K562 (cell line): ENCODE data around the gene RGL4. TPM values are rescaled to one million over a fixed set of nuclear protein-coding genes. Genes with fewer than 3 reads are reported as not detected.

Experiments used
- ATAC-seq: fragments of 200-7000 bp; cut with Tn5 transposase; 3 replicates; pipeline ENCODE4 v1.9.1; 2020; ENCODE audit warnings: moderate library complexity
- BruUV-seq: library from RNA; stranded (reverse); fragments of 400-500 nt; replicated peaks from 2 replicates; lab custom pipeline; 2021; lab: Mats Ljungman, UMichigan
- CTCF ChIA-PET: fragments of 300-600 bp; formaldehyde crosslinking; extraction: SDS; loops from one replicate; lab custom pipeline; 2021; ENCODE audit warnings: low intra/inter-chr PET ratio; lab: Yijun Ruan, JAX
- POLR2A ChIA-PET: fragments of 300-600, 350-650 bp; sonication (Branson Sonifier 250); formaldehyde crosslinking; extraction: SDS; loops from one replicate; lab custom pipeline; 2021; ENCODE audit warnings: antibody characterized with exemption, inconsistent platforms; lab: Yijun Ruan, JAX
- DNase-seq, 4 experiments: peaks; one replicate each; pipeline versions ENCODE4 v3.0.0 to v3.0.0-alpha.2; 2011 to 2018; ENCODE audit warnings: low spot score in 3 of 4, mixed read lengths in 3 of 4; ENCODE audit errors: extremely low read depth in 1 of 4
- FAIRE-seq: peaks from 2 replicates; lab custom pipeline; 2011; peaks lifted over from hg19 to GRCh38; lab: Jason Lieb, UNC
- H2AFZ ChIP-seq: 2 replicates; pipeline ENCODE4 v1.6.0; 2011; ENCODE audit warnings: low read depth, low read length, control low read depth, inconsistent platforms
- H3K27ac ChIP-seq: fragments of 200-600 bp; 3 replicates; pipeline ENCODE4 v1.8.0; 2011; ENCODE audit warnings: low read depth, mild to moderate bottlenecking, control low read depth, inconsistent platforms, low read length, moderate library complexity, mixed read lengths; ENCODE audit errors: extremely low read depth
- H3K27me3 ChIP-seq, 2 experiments: fragments of 300-600 bp in 1 of 2; 2 replicates in 1 of 2; 3 replicates in 1 of 2; pipeline versions ENCODE4 v1.6.0 to v1.8.0; 2011; ENCODE audit warnings: inconsistent platforms in 2 of 2, low read length in 2 of 2, mild to moderate bottlenecking in 1 of 2, mixed read lengths in 1 of 2, moderate library complexity in 1 of 2; ENCODE audit not compliant: control insufficient read depth in 2 of 2, insufficient read depth in 2 of 2
- H3K36me3 ChIP-seq: fragments of 300-600 bp; 3 replicates; pipeline ENCODE4 v1.8.0; 2011; ENCODE audit warnings: mild to moderate bottlenecking, low read length, inconsistent platforms; ENCODE audit not compliant: control insufficient read depth, insufficient read depth
- H3K4me1 ChIP-seq, 2 experiments: fragments of 200-600 bp in 1 of 2; replicated peaks in 1 of 2; 2 replicates in 1 of 2; 3 replicates in 1 of 2; pipeline versions ENCODE4 v1.5.1 to v1.8.0; 2011; ENCODE audit warnings: inconsistent platforms in 2 of 2, low read length in 2 of 2, mild to moderate bottlenecking in 1 of 2, mixed read lengths in 1 of 2, moderate library complexity in 1 of 2; ENCODE audit not compliant: control insufficient read depth in 2 of 2, insufficient read depth in 2 of 2
- H3K4me2 ChIP-seq: 2 replicates; pipeline ENCODE4 v1.6.1; 2011; ENCODE audit warnings: low read length, control low read depth, inconsistent platforms, mixed read lengths; ENCODE audit not compliant: insufficient read depth
- H3K4me3 ChIP-seq: fragments of 200-600 bp; sonication (generic), shearing (Covaris generic); 2 replicates; pipeline ENCODE4 v1.5.1; 2016; ENCODE audit warnings: control low read depth, inconsistent platforms
- H3K79me2 ChIP-seq: fragments of 200-600 bp; 3 replicates; pipeline ENCODE4 v1.8.0; 2011; ENCODE audit warnings: low read length, inconsistent platforms; ENCODE audit not compliant: control insufficient read depth, insufficient read depth
- H3K9ac ChIP-seq, 2 experiments: 2 replicates each; pipeline versions ENCODE4 v1.6.0 to v1.6.1; 2011; ENCODE audit warnings: low read depth in 2 of 2, low read length in 2 of 2, control low read depth in 1 of 2, inconsistent platforms in 1 of 2, mild to moderate bottlenecking in 1 of 2, mixed read lengths in 1 of 2; ENCODE audit not compliant: insufficient read depth in 1 of 2
- H3K9me1 ChIP-seq: one replicate; pipeline ENCODE4 v1.6.0; 2011; ENCODE audit warnings: inconsistent platforms, mild to moderate bottlenecking, low read length, moderate library complexity; ENCODE audit not compliant: control insufficient read depth, insufficient read depth
- H3K9me3 ChIP-seq: replicated peaks from 2 replicates; pipeline ENCODE4 v1.5.1; 2011; ENCODE audit warnings: low read depth, low read length, inconsistent platforms; ENCODE audit not compliant: control insufficient read depth, insufficient read depth
- H4K20me1 ChIP-seq: replicated peaks from 2 replicates; pipeline ENCODE4 v1.6.1; 2011; ENCODE audit warnings: low read length, inconsistent platforms, mixed read lengths; ENCODE audit not compliant: control insufficient read depth, insufficient read depth
- DPF2 ChIP-seq: fragments of 450-650 bp; IDR thresholded peaks from 2 replicates; pipeline ENCODE4 v1.6.1; 2016
- LARP7 ChIP-seq: fragments of 450-650 bp; IDR thresholded peaks from 2 replicates; pipeline ENCODE4 v1.6.1; 2016
- NCOA1 ChIP-seq: fragments of 450-650 bp; IDR thresholded peaks from 2 replicates; pipeline ENCODE4 v1.6.1; 2016; ENCODE audit warnings: low read depth
- SNRNP70 ChIP-seq: fragments of 200-400 bp; formaldehyde crosslinking; optimal IDR thresholded peaks from 2 replicates; pipeline ENCODE3; 2017; ENCODE audit warnings: low read depth, low read length
- ZFP30 ChIP-seq: fragments of 250-450 bp; sonication (Bioruptor Pico); IDR thresholded peaks from 2 replicates; pipeline ENCODE4 v1.8.0; 2022; ENCODE audit warnings: moderate library complexity, mild to moderate bottlenecking, inconsistent platforms, borderline replicate concordance
- ZNF311 ChIP-seq: fragments of 250-450 bp; sonication (Bioruptor Pico); IDR thresholded peaks from 2 replicates; pipeline ENCODE4 v1.4.0; 2020; ENCODE audit warnings: mild to moderate bottlenecking, moderate library complexity
- ZNF408 ChIP-seq: fragments of 250-450 bp; sonication (Bioruptor Pico); IDR thresholded peaks from 2 replicates; pipeline ENCODE4 v1.4.0; 2020; ENCODE audit warnings: low read depth, mild to moderate bottlenecking, moderate library complexity
- WGBS: fragments of 100-300 bp; shearing (Covaris generic); methylation state at CpG from one replicate; pipeline ENCODE4 v1.1.6; 2016; ENCODE audit warnings: low coverage, mixed read lengths; ENCODE audit not compliant: insufficient coverage; ENCODE audit errors: missing lambda C conversion rate; 5-methylcytosine and 5-hydroxymethylcytosine counted together
- in situ Hi-C: fragments of 300-500 bp; cut with MboI; formaldehyde crosslinking; loops from 4 replicates; pipeline ENCODE4 v1.15.0; 2018; ENCODE audit warnings: inconsistent platforms, mixed read lengths
- intact Hi-C: fragments of 100-400 bp; cut with micrococcal nuclease; formaldehyde crosslinking; loops from 2 replicates; pipeline ENCODE4 v1.14.2; 2022
- polyA plus RNA-seq, 8 experiments: library from polyadenylated mRNA; depleted of rRNA in 4 of 8; stranded (reverse) in 5 of 8; unstranded in 3 of 8; fragments of >200 nt; fragmentation: Nextera tagmentation in 2 of 8; fragmentation: Illumina TruSeq in 1 of 8; extraction: Ambion mirVana in 2 of 8; extraction: Trizol in 1 of 8; gene quantifications; 2 replicates each; pipeline versions ENCODE4 v1.2.1 to v1.2.3, GENCODE V29; 2011 to 2014; ENCODE audit warnings: inconsistent platforms in 1 of 8, missing spikeins in 1 of 8
- total RNA-seq, 7 experiments: library from RNA; depleted of rRNA in 6 of 7; stranded (reverse); fragments of >200 nt in 6 of 7; fragmentation: Illumina TruSeq in 2 of 7; extraction: Trizol in 2 of 7; gene quantifications; 2 replicates each; pipeline versions ENCODE4 v1.2.1 to v1.2.3, GENCODE V29; 2011 to 2021; ENCODE audit warnings: low replicate concordance in 1 of 7
- TF ChIP-seq, protein P1 (sequence below), 2 experiments: fragments of 450-650 bp; conservative IDR thresholded peaks; 2 replicates each; pipeline ENCODE4 v1.6.1; 2017; ENCODE audit warnings: mild to moderate bottlenecking in 2 of 2, moderate library complexity in 2 of 2
- TF ChIP-seq, protein P2 (sequence below), 2 experiments: fragments of 450-650 bp; IDR thresholded peaks; 2 replicates each; pipeline ENCODE4 v1.6.1; 2016; ENCODE audit warnings: mild to moderate bottlenecking in 2 of 2, borderline replicate concordance in 1 of 2, low read depth in 1 of 2, moderate library complexity in 1 of 2
- TF ChIP-seq, protein P3 (sequence below): IDR thresholded peaks from 2 replicates; pipeline ENCODE4 v1.6.1; 2011; ENCODE audit not compliant: insufficient read length; ENCODE audit errors: extremely low read depth

Gene RGL4
- total and polyA plus RNA-seq, 9 of the 15 experiments (the other 6 are each of a cell fraction or from before 2014, with no cell fraction given): not detected

DNA sequence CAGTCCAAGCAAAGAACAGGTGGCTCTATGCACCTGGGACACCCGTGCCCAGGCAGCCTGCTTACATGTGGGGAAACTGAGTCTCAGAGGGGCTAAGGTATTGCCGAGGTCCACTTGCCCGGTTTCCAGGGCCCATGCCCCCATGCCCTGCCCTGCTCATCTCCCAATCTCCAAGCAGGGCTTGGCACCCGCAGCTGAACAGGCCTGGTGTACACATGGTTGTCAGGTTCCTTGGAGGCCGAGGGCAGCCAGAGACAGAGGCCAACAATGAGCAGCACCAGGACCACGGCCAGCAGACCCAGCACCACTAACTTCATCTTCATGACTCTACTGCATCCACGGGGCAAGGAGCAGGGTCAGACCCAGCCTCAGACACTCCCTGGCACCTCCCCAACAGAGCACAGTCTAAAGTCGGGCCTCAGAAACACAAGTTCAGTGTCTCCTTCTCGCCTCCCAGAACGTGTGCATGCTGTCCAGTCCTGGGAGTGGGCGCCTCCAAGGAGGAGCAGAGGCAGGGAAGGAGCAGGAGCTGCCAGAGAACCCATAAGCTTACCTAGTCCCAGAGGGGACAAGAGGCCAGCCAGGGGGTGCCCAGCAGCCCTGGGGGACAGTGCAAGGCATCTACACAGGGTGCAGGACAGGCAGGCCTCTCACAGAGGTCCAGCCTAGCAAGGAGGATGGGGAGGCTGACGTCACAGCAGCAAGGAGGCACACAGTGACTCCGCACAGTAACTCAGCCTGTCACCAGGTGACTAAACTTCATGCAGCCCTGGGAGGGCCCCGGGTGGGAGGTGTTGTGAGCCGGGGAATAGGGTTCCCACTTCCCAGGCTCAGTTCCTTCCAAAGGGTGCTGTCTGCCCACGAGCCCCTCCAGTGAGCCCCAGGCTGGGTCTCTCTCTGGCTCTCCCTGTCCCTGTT lies 20.2 kb upstream of the RGL4 start:
- H3K9me1 ChIP-seq: no peaks in the 10 kb centered on the region
- H4K20me1 ChIP-seq: no peaks in the 10 kb centered on the region
- no peak; the same call in 2 of the 3 replicates for ATAC-seq
- H3K36me3 ChIP-seq: no peaks in the 10 kb centered on the region
- ChIA-PET CTCF (no interaction called here), POLR2A (no interaction called here)
- no peak overlapping the region for H3K27ac ChIP-seq
- in situ Hi-C loops: no loop called here
- no TSS peak for BruUV-seq
- H2AFZ ChIP-seq: no peak overlapping the region
- no peak overlapping the region for H3K9ac ChIP-seq
- intact Hi-C loops: no loop called here
- no peaks in the 10 kb centered on the region for H3K27me3 ChIP-seq
- H3K4me1 ChIP-seq: peaks cover 0 to 5% of the 10 kb centered on the region in 2 experiments; a peak in 2 of 5 replicates
- 65% methylated on average over 14 of the region's 16 CpGs for WGBS
- DNase-seq: no peak
- no peak overlapping the region for H3K4me3 ChIP-seq
- no peaks in the 10 kb centered on the region for H3K79me2 ChIP-seq
- H3K9me3 ChIP-seq: no peaks in the 10 kb centered on the region
- FAIRE-seq: no peak
- H3K4me2 ChIP-seq: no peak overlapping the region
- no peak for TF ChIP-seq ZNF408 (CRISPR knock-in tag)
- no peak for TF ChIP-seq LARP7
- TF ChIP-seq, protein P1, sequence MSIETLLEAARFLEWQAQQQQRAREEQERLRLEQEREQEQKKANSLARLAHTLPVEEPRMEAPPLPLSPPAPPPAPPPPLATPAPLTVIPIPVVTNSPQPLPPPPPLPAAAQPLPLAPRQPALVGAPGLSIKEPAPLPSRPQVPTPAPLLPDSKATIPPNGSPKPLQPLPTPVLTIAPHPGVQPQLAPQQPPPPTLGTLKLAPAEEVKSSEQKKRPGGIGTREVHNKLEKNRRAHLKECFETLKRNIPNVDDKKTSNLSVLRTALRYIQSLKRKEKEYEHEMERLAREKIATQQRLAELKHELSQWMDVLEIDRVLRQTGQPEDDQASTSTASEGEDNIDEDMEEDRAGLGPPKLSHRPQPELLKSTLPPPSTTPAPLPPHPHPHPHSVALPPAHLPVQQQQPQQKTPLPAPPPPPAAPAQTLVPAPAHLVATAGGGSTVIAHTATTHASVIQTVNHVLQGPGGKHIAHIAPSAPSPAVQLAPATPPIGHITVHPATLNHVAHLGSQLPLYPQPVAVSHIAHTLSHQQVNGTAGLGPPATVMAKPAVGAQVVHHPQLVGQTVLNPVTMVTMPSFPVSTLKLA (conservative IDR thresholded peaks at IDR 0.05): no peak
- no peak for TF ChIP-seq SNRNP70
- no peak for TF ChIP-seq ZFP30
- TF ChIP-seq NCOA1: no peak
- TF ChIP-seq, protein P2, sequence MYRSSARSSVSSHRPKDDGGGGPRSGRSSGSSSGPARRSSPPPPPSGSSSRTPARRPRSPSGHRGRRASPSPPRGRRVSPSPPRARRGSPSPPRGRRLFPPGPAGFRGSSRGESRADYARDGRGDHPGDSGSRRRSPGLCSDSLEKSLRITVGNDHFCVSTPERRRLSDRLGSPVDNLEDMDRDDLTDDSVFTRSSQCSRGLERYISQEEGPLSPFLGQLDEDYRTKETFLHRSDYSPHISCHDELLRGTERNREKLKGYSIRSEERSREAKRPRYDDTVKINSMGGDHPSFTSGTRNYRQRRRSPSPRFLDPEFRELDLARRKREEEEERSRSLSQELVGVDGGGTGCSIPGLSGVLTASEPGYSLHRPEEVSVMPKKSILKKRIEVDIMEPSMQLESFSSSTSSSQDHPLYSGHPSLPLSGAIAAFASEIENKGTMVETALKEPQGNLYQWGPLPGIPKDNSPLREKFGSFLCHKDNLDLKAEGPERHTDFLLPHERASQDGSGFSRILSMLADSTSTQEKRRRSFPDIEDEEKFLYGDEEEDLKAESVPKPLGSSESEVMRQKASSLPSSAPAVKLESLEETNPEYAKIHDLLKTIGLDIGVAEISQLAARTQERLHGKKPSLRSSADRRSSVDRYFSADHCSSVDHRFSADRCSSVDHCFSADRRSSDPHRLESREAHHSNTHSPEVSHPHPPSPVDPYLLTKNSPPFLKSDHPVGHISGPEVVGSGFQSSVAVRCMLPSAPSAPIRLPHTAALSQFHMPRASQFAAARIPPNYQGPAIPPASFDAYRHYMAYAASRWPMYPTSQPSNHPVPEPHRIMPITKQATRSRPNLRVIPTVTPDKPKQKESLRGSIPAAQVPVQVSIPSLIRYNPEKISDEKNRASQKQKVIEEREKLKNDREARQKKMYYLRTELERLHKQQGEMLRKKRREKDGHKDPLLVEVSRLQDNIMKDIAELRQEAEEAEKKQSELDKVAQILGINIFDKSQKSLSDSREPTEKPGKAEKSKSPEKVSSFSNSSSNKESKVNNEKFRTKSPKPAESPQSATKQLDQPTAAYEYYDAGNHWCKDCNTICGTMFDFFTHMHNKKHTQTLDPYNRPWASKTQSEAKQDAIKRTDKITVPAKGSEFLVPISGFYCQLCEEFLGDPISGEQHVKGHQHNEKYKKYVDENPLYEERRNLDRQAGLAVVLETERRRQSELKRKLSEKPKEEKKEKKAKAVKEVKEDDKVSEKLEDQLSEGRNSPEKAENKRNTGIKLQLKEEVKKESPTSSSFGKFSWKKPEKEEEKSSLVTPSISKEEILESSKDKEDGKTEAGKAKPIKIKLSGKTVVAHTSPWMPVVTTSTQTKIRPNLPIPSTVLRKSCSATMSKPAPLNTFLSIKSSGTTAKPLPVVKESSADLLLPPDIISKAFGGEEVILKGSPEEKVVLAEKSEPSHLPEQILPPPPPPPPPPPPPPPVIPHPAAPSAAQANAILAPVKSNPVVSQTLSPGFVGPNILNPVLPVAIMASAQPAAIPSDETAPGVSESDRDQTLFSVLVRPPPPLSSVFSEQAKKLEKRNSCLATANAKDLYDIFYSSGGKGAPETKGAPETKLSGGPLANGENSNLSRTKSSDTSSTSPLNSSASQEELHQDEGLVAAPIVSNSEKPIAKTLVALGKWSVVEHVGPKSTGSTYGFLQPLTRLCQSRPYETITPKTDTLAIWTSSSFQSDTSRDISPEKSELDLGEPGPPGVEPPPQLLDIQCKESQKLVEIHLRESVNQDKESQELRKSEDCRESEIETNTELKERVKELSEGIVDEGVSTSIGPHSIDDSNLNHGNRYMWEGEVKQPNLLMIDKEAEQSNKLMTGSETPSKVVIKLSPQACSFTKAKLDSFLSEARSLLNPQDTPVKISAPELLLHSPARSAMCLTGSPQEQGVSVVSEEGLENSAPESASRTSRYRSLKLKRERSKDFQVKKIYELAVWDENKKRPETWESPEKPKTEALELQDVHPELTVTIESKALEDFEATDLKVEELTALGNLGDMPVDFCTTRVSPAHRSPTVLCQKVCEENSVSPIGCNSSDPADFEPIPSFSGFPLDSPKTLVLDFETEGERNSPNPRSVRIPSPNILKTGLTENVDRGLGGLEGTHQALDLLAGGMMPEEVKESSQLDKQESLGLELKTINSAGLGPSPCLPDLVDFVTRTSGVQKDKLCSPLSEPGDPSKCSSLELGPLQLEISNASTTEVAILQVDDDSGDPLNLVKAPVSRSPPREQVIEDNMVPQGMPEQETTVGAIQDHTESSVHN (IDR thresholded peaks at IDR 0.05; ENCODE audit: borderline replicate concordance in 1 of 2, low read depth in 1 of 2): no peak
- no peak for TF ChIP-seq ZNF311 (CRISPR knock-in tag)
- TF ChIP-seq DPF2: no peak
- TF ChIP-seq, protein P3, sequence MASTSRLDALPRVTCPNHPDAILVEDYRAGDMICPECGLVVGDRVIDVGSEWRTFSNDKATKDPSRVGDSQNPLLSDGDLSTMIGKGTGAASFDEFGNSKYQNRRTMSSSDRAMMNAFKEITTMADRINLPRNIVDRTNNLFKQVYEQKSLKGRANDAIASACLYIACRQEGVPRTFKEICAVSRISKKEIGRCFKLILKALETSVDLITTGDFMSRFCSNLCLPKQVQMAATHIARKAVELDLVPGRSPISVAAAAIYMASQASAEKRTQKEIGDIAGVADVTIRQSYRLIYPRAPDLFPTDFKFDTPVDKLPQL: no peak
